Esophagus squamous epithelium (tissue), 4 donors: Measurements from ENCODE around the gene PPM1N.

ENCODE experiments used
- CTCF ChIP-seq, 6 experiments: fragments of 450-650 bp in 4 of 6; fragments of 200-600 bp in 2 of 6; sonication (generic) in 2 of 6; IDR thresholded peaks; one replicate each; pipeline ENCODE4 v1.5.1; 2016 to 2019; ENCODE audit warnings: antibody characterized with exemption in 6 of 6, mild to moderate bottlenecking in 4 of 6, moderate library complexity in 4 of 6
- POLR2A ChIP-seq, 4 donors: fragments of 450-650 bp; IDR thresholded peaks; one replicate each; pipeline ENCODE4 v1.6.1; 2017; ENCODE audit warnings: antibody characterized with exemption in 4 of 4, mild to moderate bottlenecking in 4 of 4, moderate library complexity in 3 of 4

- TF ChIP-seq CTCF (IDR thresholded peaks at IDR 0.05) (no peak), POLR2A (IDR thresholded peaks at IDR 0.05) (no peak)
Observed at GRCh38 chr19:45492137-45492626, 6.1 kb upstream of the PPM1N start.
